GM19351 (cell line): ENCODE data around the gene SPATA21.
A peak's percentile ranks its signal among the peaks of the same experiment; 100 is the strongest.

Source experiments
- ATAC-seq: cut with Tn5 transposase; IDR thresholded peaks from one replicate; pipeline ENCODE4 v1.9.1; 2021; ENCODE audit warnings: mild to moderate bottlenecking, moderate library complexity; ENCODE audit not compliant: unreplicated experiment

SPATA21 gene

GRCh38 chr1:16451841-16452528, 14.8 kb upstream of the SPATA21 start:
- no peak for ATAC-seq

GRCh38 chr1:16450863-16451481, 13.7 kb upstream of the SPATA21 start:
- no peak for ATAC-seq

- no peak for ATAC-seq
Observed at GRCh38 chr1:16449666-16450065, 12.4 kb upstream of the SPATA21 start.

GRCh38 chr1:16449065-16449464, 11.8 kb upstream of the SPATA21 start:
- no peak for ATAC-seq

- no peak for ATAC-seq
Observed at GRCh38 chr1:16447641-16448040, 10.4 kb upstream of the SPATA21 start.

GRCh38 chr1:16446116-16446515, 8.9 kb upstream of the SPATA21 start:
- no peak for ATAC-seq

- ATAC-seq = no peak
Observed at GRCh38 chr1:16445052-16445451, 7.8 kb upstream of the SPATA21 start.

GRCh38 chr1:16443975-16444770, 6.9 kb upstream of the SPATA21 start:
- ATAC-seq = no peak

- ATAC-seq = no peak
Observed at GRCh38 chr1:16442941-16443340, 5.7 kb upstream of the SPATA21 start.

GRCh38 chr1:16442265-16442664, 5.0 kb upstream of the SPATA21 start:
- no peak for ATAC-seq

- no peak for ATAC-seq
Observed at GRCh38 chr1:16441282-16441665, 4.0 kb upstream of the SPATA21 start.

- peak; percentile 86 for ATAC-seq
Observed at GRCh38 chr1:16440470-16441281, 3.5 kb upstream of the SPATA21 start, which contains the start of gene NECAP2. Gene NECAP2, plus strand, starts transcription at chr1:16440724. Its CDS starts 38 bp downstream, at chr1:16440762.

GRCh38 chr1:16440131-16440469, 2.9 kb upstream of the SPATA21 start:
- peak; percentile 17 for ATAC-seq

- ATAC-seq = no peak
Observed at GRCh38 chr1:16438924-16439323, 1.7 kb upstream of the SPATA21 start.

GRCh38 chr1:16438516-16438915, 1.3 kb upstream of the SPATA21 start:
- ATAC-seq = no peak

GRCh38 chr1:16434501-16434900, 2.7 kb downstream of the SPATA21 start:
- no peak for ATAC-seq

GRCh38 chr1:16434007-16434406, 3.2 kb downstream of the SPATA21 start:
- ATAC-seq = no peak

- ATAC-seq = no peak
Observed at GRCh38 chr1:16433030-16433429, 4.2 kb downstream of the SPATA21 start.

- no peak for ATAC-seq
Observed at GRCh38 chr1:16430606-16431005, 6.6 kb downstream of the SPATA21 start.

GRCh38 chr1:16425125-16426025, 11.8 kb downstream of the SPATA21 start:
- no peak for ATAC-seq
